Left lobe of liver (tissue), 2 donors: Measurements from ENCODE around the gene CEP295NL. TPM values are rescaled to one million over a fixed set of nuclear protein-coding genes. Genes with fewer than 3 reads are reported as not detected.
"Not testable (repeated sequence)": the region's sequence is repeated elsewhere in the genome, so short reads cannot be mapped to it uniquely, and the experiment has no call there.

Source experiments
- ATAC-seq: fragments of 200-7000 bp; cut with Tn5 transposase; one replicate; pipeline ENCODE4 v1.9.1; 2020; ENCODE audit warnings: mild to moderate bottlenecking, moderate library complexity
- DNase-seq: peaks from one replicate; pipeline ENCODE4 v3.0.0-alpha.2; 2020; ENCODE audit warnings: low spot score
- total RNA-seq: library from RNA; stranded (reverse); gene quantifications from one replicate; pipeline ENCODE4 v1.2.1, GENCODE V29; 2021
- donor health status: DM: no; HTN: no; CAD: no; lungs with moderate emphysema.
- donor health status: DM: no; HTN: yes; CAD: no.

The CEP295NL gene, protein sequence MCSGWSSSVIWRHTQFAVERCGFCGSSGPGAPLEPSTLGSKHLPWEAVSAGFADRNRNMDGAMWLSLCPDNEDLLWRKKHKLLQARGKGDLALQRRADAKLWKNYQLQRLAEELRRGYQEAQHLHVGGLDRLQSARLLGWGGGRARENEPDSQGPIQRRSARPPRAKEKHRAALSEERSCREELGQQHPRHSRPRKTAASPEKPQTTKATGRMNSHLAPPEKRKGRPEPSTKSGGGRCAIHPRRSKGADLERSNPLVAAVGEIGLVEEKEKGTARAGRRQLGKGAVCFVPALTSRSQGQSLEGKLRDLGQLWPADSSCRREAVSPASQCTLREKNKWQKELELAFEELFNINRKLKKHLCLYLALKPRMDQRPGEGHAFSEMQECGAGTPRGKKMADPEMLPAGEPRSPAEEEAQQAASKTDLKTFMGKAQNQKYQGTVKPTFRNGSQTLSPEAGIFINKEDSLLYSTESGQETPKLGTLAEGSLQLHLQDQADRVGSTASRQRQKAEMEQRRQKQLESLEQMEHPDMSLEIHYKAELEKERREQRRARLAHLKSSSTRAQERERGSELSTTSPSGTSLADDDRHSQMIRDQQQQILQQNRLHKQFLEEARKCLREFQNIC
- 0.33 TPM for total RNA-seq

- ATAC-seq (no peak), DNase-seq (no peak)
Measured at GRCh38 chr17:78903101-78903779, at the start of gene CEP295NL. Gene CEP295NL, minus strand, starts transcription at chr17:78903201. Its CDS starts 1,373 bp downstream, at chr17:78901828.

- ATAC-seq (no peak), DNase-seq (no peak)
Measured at GRCh38 chr17:78952706-78953105, 49.7 kb upstream of the CEP295NL start.

DNA sequence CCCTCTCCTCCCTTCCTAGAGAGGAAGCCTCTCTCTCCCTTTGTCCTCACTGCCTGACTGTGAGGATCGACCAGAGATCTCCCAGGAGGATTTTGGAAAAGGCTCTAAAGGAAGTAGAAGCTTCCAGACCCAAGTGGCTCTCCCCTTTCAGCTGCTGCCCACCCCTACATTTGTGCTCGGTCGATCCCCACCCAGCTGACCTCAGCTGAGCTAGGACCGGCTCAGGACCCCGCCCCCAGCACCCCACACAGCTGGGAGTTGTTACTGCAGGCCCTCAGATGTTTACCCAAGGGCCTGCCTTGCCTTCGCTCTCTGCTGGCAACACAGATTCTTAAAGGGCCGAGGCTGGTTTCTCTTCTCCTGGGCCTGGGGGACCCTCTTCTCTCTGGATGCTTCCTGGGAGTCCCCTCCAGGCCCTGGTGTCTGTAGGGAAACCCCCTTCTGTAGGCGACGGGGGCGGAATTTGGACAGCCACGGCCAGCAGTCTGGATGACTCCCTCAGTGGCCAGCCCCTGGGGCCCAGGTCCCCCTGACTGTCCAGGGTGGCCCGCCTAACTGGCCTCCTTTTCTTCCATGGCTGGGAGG lies 49.1 kb upstream of the CEP295NL start:
- DNase-seq: no peak
- ATAC-seq: no peak

DNA sequence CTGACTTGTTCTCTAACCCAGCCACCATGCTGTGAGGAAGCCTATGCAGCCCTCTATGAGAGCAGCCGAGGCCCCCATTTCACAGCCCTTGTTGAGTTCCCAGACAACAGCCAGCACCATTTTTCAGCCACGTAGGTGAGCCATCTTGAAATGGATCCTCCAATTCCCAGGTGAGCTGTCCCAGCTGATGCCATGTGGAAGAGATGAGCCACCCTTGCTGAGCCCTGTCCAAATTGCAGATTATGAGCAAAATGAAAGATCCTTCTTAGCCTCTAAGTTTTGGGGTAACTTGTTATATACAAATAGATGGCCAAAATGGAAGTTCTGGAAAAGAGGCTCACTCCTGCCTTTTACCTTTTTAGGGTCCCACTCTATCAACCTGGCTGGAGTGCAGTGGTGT lies 47.9 kb upstream of the CEP295NL start:
- ATAC-seq: no peak
- DNase-seq: no peak

DNA sequence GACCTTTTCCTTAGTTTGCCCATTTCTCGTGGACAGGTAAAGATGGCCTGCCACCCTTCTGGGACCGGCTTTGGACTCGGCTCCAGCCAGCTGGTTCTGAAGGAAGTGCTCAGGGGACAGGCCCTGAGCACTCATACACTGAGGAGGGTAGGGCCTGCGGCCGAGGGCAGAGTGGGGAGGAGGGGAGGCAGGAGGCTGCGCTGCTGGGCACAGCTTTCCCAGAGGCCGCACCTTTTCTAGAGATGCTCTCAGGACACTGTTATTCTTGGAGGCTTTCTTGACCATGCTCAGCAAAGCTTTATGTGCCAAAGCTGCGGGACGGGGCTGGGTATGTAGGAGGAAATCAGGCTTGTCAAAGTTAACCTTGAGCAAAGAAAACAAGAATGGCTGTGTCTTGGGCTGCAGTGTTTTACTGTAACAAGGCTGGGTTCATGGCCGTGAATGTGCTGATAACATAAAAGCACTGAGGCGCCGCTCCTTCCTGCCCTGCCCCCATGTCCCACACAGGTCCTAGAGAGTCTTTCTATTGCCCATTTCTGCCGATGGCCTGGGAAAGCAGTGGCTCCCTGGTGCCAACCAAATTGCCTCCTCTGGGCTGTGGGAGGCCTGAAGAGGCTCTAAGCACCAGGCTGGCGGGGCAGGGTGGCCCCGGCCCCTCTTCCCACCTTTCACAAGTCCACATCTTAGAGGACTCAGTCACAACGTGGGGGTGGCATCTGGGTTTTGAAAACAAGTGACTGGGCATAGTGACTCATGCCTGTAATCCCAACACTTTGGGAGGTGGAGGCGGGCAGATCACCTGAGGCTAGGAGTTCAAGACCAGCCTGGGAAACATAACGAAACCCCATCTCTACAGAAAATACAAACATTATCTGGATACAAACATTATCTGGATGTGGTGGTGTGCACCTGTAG lies 44.5 kb upstream of the CEP295NL start:
- peak; percentile 56 for ATAC-seq
- no peak for DNase-seq

GRCh38 chr17:78946631-78947030 lies 43.6 kb upstream of the CEP295NL start:
- no peak for ATAC-seq
- no peak for DNase-seq

DNA sequence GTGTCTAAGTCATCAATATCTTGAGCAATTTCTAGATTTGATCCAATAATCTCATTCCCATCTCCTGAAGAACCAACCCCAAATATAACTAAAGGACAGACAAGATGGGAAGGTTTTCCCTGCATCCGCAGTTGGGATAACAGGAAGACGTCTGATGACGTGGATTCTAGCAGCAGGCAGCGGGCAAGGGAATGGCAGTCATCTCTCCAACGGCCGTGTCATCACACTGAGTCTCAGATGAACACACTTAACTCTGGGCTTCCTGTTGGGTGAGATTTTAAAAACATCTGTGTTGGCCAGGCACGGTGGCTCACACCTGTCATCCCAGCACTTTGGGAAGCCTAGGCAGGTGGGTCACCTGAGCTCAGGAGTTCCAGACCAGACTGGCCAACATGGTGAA lies 43.1 kb upstream of the CEP295NL start:
- DNase-seq (no peak), ATAC-seq (no peak)

DNA sequence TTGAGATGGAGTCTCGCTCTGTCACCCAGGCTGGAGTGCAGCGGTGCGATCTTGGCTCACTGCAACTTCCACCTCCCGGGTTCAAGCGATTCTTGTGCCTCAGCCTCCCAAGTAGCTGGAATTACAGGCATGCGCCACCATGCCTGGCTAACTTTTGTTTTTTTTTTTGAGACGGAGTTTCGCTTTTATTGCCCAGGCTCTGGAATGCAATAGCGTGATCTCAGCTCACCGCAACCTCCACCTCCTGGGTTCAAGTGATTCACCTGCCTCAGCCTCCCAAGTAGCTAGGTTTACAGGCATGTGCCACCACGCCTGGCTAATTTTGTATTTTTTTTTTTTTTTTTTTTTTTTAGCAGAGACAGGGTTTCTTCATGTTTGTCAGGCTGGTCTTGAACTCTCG lies 42.5 kb upstream of the CEP295NL start:
- ATAC-seq, DNase-seq: not testable (repeated sequence)

DNA sequence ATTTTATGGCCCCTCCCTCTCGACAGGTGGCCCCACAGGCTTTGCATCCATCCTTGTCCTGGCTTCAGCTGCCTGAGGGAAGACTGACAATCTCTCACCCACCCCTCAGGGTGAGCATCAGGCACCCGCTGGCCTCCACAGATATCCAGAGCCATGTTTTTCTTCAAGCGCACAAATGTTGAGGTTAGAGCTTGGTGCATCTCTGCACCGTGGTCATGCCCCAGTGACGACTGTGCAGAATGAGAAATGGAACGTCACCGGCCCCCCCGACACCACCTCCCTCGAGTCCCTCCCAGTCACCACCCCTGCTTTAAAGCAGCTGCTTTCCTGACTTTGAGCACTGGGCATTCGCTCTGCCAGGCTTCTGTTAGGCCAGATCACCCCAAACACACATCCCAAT lies 42.0 kb upstream of the CEP295NL start:
- DNase-seq (no peak), ATAC-seq (no peak)

DNA sequence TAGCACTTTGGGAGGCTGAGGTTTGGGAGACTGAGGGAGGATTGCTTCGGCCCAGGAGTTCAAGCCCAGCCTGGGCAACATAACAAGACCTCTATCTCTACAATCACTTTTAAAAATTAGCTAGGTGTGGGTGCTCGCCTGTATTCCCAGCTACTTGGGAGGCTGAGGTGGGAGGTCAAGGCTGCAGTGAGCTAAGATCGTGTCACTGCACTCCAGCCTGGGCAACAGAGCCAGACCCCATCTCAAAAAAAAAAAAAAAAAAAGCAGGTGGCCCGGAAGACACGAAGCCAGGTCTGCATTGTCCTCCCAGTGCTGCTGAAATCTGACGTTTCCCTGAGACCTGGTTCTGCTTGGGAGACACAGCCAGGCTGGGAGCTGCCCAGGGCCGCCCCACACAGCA lies 41.0 kb upstream of the CEP295NL start:
- ATAC-seq: no peak
- DNase-seq: no peak

GRCh38 chr17:78940708-78941107 lies 37.7 kb upstream of the CEP295NL start:
- no peak for ATAC-seq

DNA sequence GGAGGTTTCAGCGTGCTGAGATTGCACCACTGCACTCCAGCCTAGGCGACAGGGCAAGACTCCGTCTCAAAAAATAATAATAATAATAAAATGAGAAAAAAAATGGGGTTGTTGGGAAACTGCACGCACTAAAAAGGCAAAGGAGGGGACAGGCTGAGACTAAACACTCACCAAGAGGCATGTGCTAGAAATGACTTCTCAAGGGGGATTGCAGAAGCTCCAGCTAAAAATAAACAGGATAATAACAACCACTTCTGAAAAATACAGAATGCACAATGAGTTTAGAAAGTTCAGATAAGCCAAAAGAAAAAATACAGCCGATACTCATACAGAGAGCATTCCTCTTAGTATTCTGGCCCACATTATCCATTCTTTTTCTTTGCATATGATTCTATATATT lies 37.3 kb upstream of the CEP295NL start:
- no peak for ATAC-seq
- DNase-seq: no peak

More at GRCh38 chr17:78940708-78941107, 37.7 kb upstream of the CEP295NL start:
- no peak for DNase-seq

DNA sequence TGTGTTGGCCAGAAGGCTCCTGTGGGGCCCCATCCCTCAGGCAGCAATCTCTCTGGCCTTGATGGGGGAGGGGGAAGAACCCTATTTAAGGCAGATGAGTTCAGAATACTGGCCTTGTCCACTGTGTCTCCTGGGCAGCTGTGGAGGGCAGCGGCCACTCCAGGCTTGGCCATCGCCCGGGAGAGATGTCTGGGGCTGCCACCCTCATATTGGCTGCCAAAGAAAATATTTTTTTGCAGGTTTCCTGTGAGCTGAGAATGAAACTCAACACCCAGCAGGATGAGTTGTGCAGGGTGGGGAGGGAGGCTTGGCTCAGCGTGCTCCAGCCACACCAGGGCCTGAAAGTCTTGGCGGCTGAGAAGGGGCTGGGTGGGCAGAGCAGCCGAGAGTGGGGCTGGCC lies 36.6 kb upstream of the CEP295NL start:
- ATAC-seq (no peak), DNase-seq (no peak)

- ATAC-seq (no peak), DNase-seq (no peak)
Measured at GRCh38 chr17:78937561-78937960, 34.6 kb upstream of the CEP295NL start.

DNA sequence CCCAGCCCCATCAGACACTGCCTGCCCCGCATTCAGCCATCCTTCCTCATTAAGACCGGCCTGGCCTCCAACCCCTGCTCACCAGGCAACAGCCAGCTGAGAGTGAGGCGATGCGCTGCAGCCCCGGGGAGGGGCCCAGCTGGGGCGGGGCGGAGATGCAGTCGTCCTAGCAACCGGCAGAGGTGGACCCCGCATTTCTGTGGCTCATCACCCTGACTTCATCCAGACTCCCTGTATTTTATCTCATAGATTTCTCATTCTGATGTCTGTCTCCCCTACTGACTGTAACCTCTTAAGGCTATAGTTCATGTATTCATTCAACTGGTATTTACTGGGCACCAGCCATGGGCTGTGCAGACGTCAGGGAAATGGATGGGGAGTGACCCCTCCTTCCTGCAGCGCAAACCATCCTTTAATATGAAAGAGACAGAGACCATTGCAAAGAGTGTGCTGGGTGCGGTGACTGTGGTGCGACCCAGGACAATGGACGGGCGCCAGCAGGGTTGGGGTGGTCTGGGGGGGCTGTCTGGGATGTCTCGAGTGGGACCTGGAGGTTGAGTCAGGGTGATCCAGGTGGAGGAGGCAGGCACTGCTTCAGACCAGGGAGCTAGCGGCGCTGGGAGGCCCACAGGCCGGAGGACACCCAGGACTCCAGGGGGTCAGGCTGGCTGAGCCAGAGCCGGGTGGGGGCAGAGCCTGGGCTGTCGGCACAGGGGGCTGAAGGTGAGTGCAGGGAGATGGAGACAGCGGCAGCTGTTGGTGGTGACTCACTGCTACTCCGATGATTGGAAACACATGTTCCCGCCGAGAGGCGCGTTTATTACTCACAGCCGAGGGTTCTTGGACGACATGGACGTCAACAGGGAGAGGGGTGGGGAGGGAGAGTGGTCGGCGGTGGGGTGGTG lies 32.7 kb upstream of the CEP295NL start:
- DNase-seq (no peak), ATAC-seq (no peak)

DNA sequence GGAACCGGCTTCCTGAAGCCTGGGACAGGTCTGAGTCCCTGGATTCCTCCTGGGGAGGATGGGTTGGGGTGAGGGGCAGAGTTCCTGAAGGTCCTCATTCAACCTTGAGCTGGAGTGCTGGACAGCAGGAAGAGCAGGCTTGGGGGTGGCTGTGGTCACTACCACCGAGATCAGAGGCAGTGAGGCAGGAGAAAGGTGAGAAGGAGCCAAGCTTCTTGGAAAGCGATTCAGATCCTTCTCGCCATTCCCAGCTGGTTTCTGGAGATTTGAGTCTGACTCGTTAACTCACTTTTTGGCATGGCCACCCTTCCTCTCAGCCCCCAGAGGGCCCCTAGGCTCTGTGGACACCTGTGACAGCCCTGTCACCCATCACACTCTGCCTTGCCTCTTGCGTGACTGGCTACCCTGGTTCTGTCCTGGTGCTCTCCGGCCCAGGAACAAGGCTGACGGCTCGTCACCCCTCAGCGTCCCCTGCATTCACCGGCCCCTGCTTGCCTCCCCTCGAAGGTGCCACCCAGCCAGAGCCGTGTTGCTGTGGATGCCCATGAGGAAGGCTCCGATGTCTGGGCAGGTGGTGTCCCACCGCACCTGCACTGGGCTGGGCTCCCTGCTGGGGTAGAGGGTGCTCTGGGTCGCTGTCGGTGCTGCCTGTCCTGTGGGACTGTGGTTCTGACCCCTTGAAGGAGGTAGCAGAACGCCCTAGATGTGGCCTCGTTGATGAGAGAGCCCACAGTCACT lies 31.8 kb upstream of the CEP295NL start:
- no peak for ATAC-seq
- no peak for DNase-seq

- DNase-seq: peak; percentile 70
Measured at GRCh38 chr17:78933959-78934568, 31.1 kb upstream of the CEP295NL start.

More at GRCh38 chr17:78933959-78934568, 31.1 kb upstream of the CEP295NL start:
- peak; percentile 69 for ATAC-seq
